Loucy (cell line): ENCODE data around the gene KRT86.

ENCODE experiments used
- H2AFZ ChIP-seq: fragments of 200-600 bp; sonication (generic); 2 replicates; pipeline ENCODE4 v1.6.0; 2016; ENCODE audit warnings: antibody characterized with exemption, mild to moderate bottlenecking, low read length, moderate library complexity
- H3F3A ChIP-seq: fragments of 200-600 bp; 2 replicates; pipeline ENCODE4 v1.6.0; 2016; ENCODE audit warnings: antibody characterized with exemption, low read depth, mild to moderate bottlenecking
- H3K27me3 ChIP-seq: fragments of 200-600 bp; sonication (generic); 2 replicates; pipeline ENCODE4 v1.6.1; 2014; ENCODE audit warnings: low read length, mild to moderate bottlenecking; ENCODE audit not compliant: insufficient read depth, poor library complexity, severe bottlenecking
- H3K36me3 ChIP-seq: fragments of 200-600 bp; sonication (generic); 2 replicates; pipeline ENCODE4 v1.6.1; 2016; ENCODE audit warnings: low read length; ENCODE audit not compliant: insufficient read depth
- H3K4me1 ChIP-seq: fragments of 200-600 bp; sonication (generic); 2 replicates; pipeline ENCODE4 v1.5.1; 2014; ENCODE audit warnings: low read length, mild to moderate bottlenecking; ENCODE audit not compliant: insufficient read depth, poor library complexity, severe bottlenecking
- H3K4me2 ChIP-seq: fragments of 200-600 bp; sonication (generic); 2 replicates; pipeline ENCODE4 v1.6.0; 2014; ENCODE audit warnings: antibody characterized with exemption, low read length, low read depth, mild to moderate bottlenecking; ENCODE audit not compliant: poor library complexity, severe bottlenecking
- H3K4me3 ChIP-seq: fragments of 200-600 bp; sonication (generic); 2 replicates; pipeline ENCODE4 v1.5.1; 2014; ENCODE audit warnings: low read length, mild to moderate bottlenecking, mixed read lengths; ENCODE audit not compliant: poor library complexity, severe bottlenecking
- H3K79me2 ChIP-seq: fragments of 200-600 bp; sonication (generic); 2 replicates; pipeline ENCODE4 v1.6.1; 2014; ENCODE audit warnings: low read length; ENCODE audit not compliant: insufficient read depth
- H3K9ac ChIP-seq: fragments of 200-600 bp; sonication (generic); 2 replicates; pipeline ENCODE4 v1.6.0; 2014; ENCODE audit warnings: mild to moderate bottlenecking, low read depth, low read length, moderate library complexity; ENCODE audit not compliant: poor library complexity, severe bottlenecking
- H3K9me2 ChIP-seq: fragments of 200-600 bp; sonication (generic); replicated peaks from 2 replicates; pipeline ENCODE4 v1.6.1; 2016; ENCODE audit warnings: low read depth, low read length, mixed read lengths
- H3K9me3 ChIP-seq: fragments of 200-600 bp; sonication (generic); 2 replicates; pipeline ENCODE4 v1.6.1; 2014; ENCODE audit warnings: mild to moderate bottlenecking, antibody characterized with exemption, low read length, low read depth; ENCODE audit not compliant: insufficient read depth
- H4K20me1 ChIP-seq: fragments of 200-600 bp; sonication (generic); 2 replicates; pipeline ENCODE4 v1.6.0; 2014; ENCODE audit warnings: antibody characterized with exemption, low read length, mild to moderate bottlenecking; ENCODE audit not compliant: insufficient read depth, poor library complexity, severe bottlenecking
- EZH2phosphoT487 ChIP-seq: fragments of 200-600 bp; IDR thresholded peaks from 2 replicates; pipeline ENCODE4 v1.6.1; 2018; ENCODE audit warnings: antibody characterized with exemption, mild to moderate bottlenecking, moderate library complexity, borderline replicate concordance
- TF ChIP-seq, protein P1 (sequence below): fragments of 200-600 bp; sonication (generic); conservative IDR thresholded peaks from 2 replicates; pipeline ENCODE4 v1.5.1; 2014; ENCODE audit warnings: mild to moderate bottlenecking, antibody characterized with exemption, low read length

The KRT86 gene

DNA sequence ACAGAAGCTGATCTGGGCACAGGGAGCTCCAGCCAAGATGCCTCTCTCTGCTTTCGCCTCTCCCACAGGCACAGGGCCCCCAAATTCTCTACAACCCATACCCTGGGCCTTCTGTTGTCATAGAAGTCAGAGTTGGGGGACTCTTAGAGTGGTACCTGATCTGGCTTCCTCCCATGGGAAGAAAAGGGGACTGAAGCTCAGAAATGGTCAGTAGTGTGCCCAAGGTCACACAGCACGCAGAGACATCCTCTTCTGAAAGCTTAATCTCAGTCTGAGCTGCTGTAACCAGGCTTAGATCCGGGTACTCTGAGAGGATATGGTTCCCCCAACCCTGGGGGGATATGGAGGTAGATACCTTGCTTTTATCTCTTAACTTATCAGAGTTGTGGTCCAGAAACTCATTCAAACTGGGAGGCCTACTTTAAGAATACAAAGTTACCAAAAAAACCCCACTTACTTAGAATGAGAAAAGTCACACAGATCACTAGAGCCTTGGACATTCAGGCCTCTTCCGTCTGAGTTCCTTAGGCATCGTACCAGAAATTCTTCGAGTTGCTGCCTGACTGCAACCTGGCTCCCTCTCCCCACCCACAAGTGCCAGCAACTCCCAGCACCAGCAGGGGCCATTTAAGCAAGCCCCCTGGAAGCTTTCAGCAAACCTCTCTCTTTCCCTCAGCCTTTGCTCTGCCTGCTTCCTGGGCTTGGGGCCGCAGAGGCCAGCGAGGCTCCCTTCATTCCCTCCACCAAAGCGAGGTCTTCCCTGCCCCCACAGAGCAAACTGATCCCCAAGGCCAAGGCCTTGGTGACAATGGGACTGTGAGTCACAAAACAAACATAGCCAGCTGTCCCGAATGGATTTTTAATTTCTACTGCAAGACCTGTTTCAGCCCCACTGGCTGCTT, 27.5 kb upstream of the KRT86 start:
- H3K4me2 ChIP-seq: no peak overlapping the region
- no peaks in the 10 kb centered on the region for H3K36me3 ChIP-seq
- no peak overlapping the region for H3K4me3 ChIP-seq
- H4K20me1 ChIP-seq: no peaks in the 10 kb centered on the region
- no peaks in the 10 kb centered on the region for H3K79me2 ChIP-seq
- TF ChIP-seq, protein P1, sequence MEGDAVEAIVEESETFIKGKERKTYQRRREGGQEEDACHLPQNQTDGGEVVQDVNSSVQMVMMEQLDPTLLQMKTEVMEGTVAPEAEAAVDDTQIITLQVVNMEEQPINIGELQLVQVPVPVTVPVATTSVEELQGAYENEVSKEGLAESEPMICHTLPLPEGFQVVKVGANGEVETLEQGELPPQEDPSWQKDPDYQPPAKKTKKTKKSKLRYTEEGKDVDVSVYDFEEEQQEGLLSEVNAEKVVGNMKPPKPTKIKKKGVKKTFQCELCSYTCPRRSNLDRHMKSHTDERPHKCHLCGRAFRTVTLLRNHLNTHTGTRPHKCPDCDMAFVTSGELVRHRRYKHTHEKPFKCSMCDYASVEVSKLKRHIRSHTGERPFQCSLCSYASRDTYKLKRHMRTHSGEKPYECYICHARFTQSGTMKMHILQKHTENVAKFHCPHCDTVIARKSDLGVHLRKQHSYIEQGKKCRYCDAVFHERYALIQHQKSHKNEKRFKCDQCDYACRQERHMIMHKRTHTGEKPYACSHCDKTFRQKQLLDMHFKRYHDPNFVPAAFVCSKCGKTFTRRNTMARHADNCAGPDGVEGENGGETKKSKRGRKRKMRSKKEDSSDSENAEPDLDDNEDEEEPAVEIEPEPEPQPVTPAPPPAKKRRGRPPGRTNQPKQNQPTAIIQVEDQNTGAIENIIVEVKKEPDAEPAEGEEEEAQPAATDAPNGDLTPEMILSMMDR: no peak
- no peak for TF ChIP-seq EZH2phosphoT487
- no peaks in the 10 kb centered on the region for H3K4me1 ChIP-seq
- no peak overlapping the region for H2AFZ ChIP-seq
- no peaks in the 10 kb centered on the region for H3K9me3 ChIP-seq
- H3K9ac ChIP-seq: no peak overlapping the region
- H3F3A ChIP-seq: no peaks in the 10 kb centered on the region
- H3K27me3 ChIP-seq: no peaks in the 10 kb centered on the region
- H3K9me2 ChIP-seq: no peaks in the 10 kb centered on the region

GRCh38 chr12:52247622-52248540, 26.6 kb upstream of the KRT86 start:
- no peak overlapping the region for H3K4me3 ChIP-seq
- H4K20me1 ChIP-seq: no peaks in the 10 kb centered on the region
- H3K9ac ChIP-seq: no peak overlapping the region
- H3K27me3 ChIP-seq: no peaks in the 10 kb centered on the region
- H3K4me2 ChIP-seq: no peak overlapping the region
- no peaks in the 10 kb centered on the region for H3F3A ChIP-seq
- no peak for TF ChIP-seq EZH2phosphoT487
- TF ChIP-seq, protein P1: no peak
- H3K9me2 ChIP-seq: no peaks in the 10 kb centered on the region
- H3K36me3 ChIP-seq: no peaks in the 10 kb centered on the region
- no peaks in the 10 kb centered on the region for H3K9me3 ChIP-seq
- no peaks in the 10 kb centered on the region for H3K79me2 ChIP-seq
- no peak overlapping the region for H2AFZ ChIP-seq
- no peaks in the 10 kb centered on the region for H3K4me1 ChIP-seq

DNA sequence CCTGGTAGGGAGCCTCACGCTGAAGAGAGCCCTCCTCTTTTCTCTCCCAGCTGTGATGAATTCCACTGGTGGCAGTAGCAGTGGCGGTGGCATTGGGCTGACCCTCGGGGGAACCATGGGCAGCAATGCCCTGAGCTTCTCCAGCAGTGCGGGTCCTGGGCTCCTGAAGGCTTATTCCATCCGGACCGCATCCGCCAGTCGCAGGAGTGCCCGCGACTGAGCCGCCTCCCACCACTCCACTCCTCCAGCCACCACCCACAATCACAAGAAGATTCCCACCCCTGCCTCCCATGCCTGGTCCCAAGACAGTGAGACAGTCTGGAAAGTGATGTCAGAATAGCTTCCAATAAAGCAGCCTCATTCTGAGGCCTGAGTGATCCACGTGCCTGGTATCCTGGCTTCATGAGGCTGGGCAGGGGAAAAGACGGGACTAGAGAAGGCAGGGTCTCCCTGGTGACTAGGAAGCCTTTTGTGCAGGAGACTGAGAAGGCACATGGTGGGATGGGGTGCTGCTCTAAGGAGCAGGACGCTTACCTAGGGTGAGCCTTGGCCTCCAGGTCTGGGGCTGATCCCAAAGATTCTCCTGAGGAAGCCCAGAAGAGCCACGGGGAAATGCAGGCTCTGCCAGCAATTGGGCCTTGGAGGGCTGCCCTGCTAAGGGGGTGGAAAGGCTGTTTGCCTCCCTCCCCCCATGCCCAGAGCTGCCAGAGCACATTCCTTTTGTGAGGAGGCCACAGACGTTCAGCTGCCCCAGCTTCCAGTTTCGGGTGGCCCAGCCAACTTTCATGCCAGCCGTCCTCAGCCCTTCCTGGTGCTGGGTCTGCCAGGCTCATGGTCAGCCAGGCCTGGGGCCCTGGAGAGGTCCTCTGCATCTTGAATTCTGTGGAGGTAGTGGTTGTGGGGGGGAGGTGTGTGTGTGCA, 25.6 kb upstream of the KRT86 start:
- Histone ChIP-seq H3K36me3 (no peaks in the 10 kb centered on the region), H3K27me3 (no peaks in the 10 kb centered on the region), H3K9me2 (no peaks in the 10 kb centered on the region), H3K4me1 (no peaks in the 10 kb centered on the region), H3K4me3 (no peak overlapping the region), H3K4me2 (no peak overlapping the region), H3K9ac (no peak overlapping the region), H3K9me3 (no peaks in the 10 kb centered on the region), H3F3A (no peaks in the 10 kb centered on the region), H4K20me1 (no peaks in the 10 kb centered on the region), H2AFZ (no peak overlapping the region), H3K79me2 (no peaks in the 10 kb centered on the region)
- TF ChIP-seq EZH2phosphoT487: no peak
- TF ChIP-seq, protein P1: no peak
